HG03558 (cell line): ENCODE results near the gene ARHGAP21.

Source experiments
- ATAC-seq: cut with Tn5 transposase; IDR thresholded peaks from one replicate; pipeline ENCODE4 v1.9.1; 2021; ENCODE audit warnings: moderate number of reproducible peaks; ENCODE audit not compliant: unreplicated experiment; ENCODE audit errors: extremely low read depth

Gene ARHGAP21

GRCh38 chr10:24589265-24589664, 134.4 kb downstream of the ARHGAP21 start:
- no peak for ATAC-seq

GRCh38 chr10:24579906-24580305, 143.8 kb downstream of the ARHGAP21 start:
- ATAC-seq, result no peak

DNA sequence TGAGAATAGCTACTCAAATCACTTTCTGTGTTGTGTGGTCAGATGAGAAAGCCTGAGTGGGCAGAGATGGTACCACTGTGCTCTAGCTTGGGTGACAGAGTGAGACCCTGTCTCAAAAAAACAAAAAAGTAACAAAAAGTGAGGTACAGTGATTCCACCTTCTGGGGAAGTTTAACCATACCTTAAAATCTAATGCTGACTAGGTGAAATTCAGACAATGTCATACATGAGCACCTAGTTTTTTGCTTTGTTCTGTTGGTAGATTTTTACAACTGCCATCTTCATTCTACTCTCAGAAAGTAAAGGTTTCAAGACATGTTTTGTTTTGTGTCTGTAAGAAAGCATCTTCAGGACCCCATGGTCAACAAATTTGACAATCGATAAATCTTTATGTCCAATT, 144.2 kb downstream of the ARHGAP21 start:
- no peak for ATAC-seq

DNA sequence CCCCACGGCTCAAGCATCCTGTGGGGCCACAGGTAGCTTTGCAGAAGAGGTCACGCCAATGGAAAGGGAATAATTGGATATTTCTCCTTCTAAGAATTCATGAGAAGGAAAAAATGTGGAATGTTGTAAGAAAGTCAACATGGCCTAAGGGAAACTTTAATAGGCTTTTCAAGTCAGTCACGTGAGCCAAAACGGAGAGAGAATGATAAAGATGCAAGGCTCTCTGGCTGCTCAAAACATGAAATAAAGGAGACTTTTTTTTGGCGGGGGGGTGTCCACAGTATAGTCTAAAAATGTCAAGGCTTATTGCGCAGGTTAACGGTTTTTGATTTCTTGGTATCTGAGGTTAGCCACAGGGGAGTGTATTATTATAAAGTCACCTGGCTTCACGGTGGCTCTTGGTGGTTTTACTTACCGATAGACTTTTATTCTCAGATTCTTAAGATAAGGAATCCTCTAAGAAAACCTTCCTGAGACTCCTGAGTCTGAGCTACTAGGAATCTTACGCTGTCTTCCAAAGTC, 148.1 kb downstream of the ARHGAP21 start:
- ATAC-seq, result no peak

DNA sequence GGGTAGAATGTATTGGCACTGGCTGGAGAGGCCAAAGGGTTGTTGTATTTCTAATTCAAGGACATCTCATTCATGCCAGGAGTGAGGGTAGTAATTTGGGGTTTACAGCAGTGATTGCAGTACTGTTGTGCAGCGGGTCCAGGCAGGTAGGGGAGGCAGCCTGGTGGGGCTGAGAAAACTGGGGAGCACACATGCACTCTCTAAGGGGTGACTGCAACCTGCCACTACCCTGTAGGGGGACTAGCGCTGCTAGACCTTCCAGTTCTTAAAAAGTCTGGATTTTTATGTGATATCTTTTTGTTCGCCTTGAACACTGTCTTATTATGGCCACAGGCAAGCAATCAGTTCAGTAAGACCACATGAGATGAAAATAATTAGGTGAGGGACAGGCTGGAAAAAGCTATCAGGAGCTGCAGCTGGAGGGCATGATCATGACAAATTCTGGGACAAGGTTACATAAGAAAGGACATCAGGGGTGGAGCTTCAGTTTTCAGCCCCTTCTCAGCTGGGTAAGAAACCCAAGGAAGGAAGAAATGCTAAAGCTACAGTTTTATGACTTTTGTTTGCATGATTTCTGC, 149.0 kb downstream of the ARHGAP21 start:
- ATAC-seq, result no peak

DNA sequence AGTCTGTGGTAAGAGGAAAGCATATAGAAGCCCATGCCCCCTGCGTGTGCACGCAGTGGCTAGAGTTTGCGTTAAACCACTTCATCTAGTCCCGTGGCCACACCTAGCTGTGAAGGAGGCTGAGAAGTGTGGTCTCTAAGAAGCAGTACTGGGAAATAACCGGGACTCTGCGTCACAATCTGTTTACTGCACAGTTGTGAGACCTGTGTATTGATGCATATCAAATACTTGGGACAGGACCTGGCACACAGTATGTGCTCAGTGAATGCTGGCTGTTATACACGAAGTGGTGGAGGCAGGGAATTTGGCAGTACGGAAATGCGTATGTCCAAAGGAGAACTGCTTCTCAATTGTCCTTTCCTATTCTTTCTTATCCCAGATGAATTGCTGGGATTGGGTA, 149.5 kb downstream of the ARHGAP21 start:
- no peak for ATAC-seq

DNA sequence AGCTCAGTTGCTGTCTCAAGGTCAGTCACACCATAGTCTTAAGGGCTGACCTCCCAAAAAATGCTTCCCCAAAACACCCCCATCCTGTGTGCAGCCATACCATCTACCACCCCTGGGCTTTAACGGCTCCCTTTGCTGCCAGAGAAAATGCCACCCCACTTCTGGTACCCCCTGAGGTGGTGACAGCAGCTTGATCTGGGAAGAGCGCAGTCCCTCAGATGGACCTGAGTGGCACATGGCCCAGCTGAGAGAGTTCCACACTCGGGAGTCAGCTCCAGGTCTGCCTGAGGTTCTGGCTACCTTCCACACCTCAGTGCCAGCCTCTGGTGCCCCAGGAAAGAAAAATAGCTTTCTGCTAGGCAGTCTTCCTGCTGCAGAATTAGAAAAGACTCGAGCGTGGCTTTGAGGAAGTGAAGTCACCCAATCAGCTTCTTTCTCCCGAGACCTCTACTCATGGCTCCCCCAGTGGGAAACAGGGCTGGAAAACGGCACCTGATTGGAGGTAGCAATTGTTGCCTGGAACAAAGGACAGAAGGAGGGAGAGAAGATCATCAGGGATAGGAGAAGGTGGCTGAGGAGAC, 151.7 kb downstream of the ARHGAP21 start:
- no peak for ATAC-seq

DNA sequence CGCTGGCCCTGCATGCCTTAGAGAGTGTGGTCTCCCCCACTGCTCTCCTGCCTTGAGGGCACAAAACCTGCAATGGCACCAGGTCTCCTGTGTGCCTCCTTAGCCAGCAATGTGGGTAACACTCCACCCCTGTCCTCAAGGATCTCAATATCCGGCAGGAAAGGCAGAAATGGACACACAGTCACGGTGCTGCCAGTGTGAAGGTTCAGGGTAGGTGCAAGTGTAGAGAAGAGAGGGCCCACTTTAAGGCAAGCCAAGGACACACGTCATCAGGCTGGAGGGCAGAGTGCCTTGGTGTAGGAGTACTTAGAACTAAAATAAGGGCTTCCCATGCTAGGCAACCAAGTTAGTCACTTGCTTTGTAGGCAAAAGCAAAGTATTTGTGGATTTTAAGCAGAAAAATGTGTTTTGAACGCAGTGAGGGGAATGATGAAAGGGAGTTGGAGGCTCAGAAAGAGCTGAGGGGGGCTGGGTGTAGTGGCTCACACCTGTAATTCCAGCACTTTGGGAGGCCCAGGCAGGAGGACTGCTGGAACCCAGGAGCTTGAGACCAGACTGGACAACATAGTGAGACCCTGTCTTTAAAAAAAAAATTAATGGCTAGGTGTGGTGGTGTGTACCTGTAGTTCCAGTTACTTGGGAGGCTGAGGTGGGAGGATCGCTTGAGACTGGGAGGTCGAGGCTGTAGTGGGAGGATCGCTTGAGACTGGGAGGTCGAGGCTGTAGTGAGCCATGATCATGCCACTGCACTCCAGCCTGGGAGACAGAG, 152.8 kb downstream of the ARHGAP21 start:
- no peak for ATAC-seq

GRCh38 chr10:24569828-24570657, 153.6 kb downstream of the ARHGAP21 start:
- no peak for ATAC-seq

DNA sequence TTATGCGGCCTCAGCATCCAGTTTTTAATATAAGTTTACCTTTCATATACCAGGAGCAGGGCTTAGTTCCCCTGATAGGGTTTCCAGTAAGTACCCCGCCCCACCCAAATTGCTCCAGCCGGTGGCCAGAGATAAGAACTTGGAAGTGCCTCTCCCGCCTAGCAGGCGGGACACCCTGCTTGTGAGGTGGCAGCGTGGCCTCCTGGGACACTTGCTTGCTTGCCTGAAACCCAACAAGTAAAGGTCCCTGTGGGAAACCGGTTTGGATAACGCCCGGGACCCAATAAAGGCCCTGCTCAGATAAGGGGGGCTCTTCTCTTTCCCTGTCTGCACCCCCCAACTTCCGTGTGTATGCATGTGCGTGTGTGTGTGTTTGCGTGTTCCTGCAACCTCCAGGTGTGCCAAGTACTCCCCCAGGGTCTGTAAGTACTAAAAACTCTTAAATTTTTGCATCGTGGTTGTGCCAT, 154.3 kb downstream of the ARHGAP21 start:
- no peak for ATAC-seq

- ATAC-seq, result no peak
Measured at GRCh38 chr10:24568042-24568441, 155.6 kb downstream of the ARHGAP21 start.

DNA sequence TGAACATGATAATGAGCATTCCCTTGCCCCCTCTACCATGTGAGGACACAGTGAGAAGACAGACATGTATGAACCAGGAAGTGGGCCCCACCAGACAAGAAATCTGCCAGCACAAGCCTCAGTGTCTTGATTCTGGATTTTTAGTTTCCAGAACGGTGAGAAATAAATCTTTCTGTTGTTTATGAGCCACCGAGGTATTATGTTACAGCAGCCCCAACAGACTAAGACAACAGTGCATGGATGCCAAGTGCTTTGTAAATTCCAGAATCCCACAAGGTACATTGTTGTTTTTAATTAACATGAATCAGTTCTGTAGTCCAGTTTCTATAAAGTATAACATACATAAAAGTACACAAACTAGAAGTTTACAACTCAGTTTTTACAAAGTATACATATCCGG, 162.2 kb downstream of the ARHGAP21 start:
- no peak for ATAC-seq

DNA sequence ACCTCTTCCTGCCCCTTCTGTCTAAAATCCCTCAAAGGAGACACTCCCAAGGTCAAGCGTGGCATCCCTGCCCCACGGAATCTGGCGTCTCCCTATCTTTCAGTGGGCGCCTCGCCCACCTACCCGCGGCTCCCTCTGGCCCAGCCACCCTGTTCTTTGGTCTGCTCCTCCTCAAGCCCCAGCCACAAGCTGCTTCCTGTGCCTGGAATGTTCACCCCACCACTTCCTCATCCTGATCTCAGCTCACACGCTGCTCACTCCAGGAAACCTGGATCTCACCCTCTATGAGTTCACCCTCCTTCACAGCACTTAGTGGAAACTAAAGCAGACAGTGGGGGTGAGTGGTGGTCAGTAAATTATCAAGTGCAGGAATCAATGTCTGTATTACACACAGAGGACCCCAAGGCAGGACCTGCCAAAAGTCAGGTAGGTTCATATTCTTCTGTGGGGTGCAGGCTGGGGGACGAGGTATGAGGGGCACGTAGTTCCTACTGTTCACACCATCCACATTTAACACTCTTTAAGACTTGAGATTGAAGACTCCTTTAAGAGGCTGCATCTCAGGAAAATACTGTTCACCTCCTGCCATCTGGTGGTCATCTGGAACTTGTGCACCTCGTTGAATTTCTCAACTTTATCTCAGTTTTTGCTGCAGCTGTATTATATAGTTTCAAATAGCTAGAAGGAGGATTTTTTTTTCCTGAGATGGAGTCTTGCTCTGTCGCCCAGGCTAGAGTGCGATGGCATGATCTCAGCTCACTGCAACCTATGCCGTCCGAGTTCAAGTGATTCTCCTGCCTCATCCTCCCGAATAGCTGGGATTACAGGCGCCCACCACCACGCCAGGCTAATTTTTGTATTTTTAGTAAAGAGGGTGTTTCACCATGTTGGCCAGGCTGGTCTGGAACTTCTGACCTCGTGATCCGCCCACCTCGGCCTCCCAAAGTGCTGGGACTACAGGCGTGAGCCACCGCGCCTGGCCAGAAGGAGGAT, 166.6 kb downstream of the ARHGAP21 start:
- no peak for ATAC-seq

DNA sequence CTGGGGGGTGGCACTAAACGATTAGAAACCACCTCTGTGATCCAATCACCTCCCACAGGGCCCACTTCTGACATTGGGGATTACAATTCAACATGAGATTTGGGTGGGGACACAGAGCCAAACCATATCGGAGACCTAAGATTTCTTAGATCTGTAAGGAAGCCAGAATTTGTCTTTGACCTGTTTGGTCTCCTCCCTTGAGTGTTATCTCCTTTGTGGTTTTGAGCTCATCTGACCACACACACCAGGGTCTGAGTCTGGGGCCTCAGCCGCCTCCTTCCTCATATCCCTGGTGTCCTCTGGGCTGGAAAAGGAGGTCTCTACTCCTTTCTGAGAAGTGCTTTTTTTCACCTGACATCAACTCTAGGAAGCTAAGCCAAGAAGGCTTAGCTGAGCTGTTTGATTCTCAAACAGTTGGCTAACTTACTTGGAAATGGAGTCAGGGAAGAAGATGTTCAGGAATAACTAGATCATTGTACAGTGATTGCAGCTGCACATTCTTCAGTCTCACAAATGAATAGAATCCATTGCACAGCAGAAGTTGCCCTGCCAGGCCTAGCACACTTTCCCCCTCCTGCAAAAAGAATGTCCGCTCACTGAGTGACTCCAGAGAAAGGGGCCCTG, 167.4 kb downstream of the ARHGAP21 start:
- ATAC-seq, result no peak

GRCh38 chr10:24554036-24554435, 169.7 kb downstream of the ARHGAP21 start:
- no peak for ATAC-seq

GRCh38 chr10:24553051-24553612, 170.6 kb downstream of the ARHGAP21 start:
- no peak for ATAC-seq

DNA sequence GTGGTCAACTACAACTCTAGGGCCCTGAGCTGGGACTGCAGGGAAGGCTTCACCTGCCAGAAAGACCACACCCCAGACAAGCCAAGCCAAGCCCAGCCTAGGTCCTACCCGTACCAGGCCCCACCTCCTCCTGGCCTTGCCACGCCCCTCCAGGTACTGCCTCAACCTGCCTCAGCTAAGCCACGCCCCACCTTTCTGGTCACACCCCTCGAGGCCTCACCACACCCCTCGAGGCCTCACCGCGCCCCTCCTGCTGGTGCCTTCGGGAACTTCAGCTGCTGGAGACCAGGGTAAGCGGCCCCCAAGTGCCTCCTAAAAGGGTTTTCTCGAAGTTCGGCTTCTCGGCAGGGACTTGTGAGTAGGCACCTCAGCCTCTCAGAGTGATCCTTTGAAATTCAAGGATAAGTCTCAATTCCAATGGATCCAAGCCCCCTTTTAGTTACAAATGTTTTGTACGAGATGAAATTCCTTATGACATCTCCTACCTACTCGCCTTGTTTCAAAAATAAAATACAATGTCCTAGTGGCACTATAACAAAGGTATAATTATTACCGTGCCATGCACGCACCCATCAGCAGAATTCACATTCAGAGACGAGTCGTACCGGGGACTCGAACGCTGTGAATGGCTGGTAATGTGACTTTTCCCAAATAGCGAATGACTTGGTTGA, 171.2 kb downstream of the ARHGAP21 start:
- no peak for ATAC-seq

GRCh38 chr10:24551161-24551560, 172.5 kb downstream of the ARHGAP21 start:
- ATAC-seq, result no peak
